Neuronal stem cell (in vitro differentiated cells): ENCODE measurements around the gene KTN1.
A peak's percentile ranks its signal among the peaks of the same experiment; 100 is the strongest.

ENCODE experiments used
- DNase-seq: peaks from one replicate; pipeline ENCODE4 v3.0.0-alpha.2; 2013; ENCODE audit warnings: low spot score
- H2AFZ ChIP-seq: one replicate; pipeline ENCODE4 v1.6.1; 2013; ENCODE audit warnings: mild to moderate bottlenecking, low read length, inconsistent platforms
- H2AK5ac ChIP-seq: 2 replicates; pipeline ENCODE4 v1.6.1; 2013; ENCODE audit warnings: low read depth, mild to moderate bottlenecking, inconsistent platforms, low read length, moderate library complexity, mixed read lengths
- H2BK120ac ChIP-seq: 2 replicates; pipeline ENCODE4 v1.6.1; 2013; ENCODE audit warnings: low read depth, mild to moderate bottlenecking, inconsistent platforms, low read length, moderate library complexity, mixed read lengths
- H2BK12ac ChIP-seq: one replicate; pipeline ENCODE4 v1.6.1; 2013; ENCODE audit warnings: low read length, inconsistent platforms
- H2BK15ac ChIP-seq: 2 replicates; pipeline ENCODE4 v1.6.1; 2013; ENCODE audit warnings: mild to moderate bottlenecking, low read length, inconsistent platforms, mixed read lengths
- H2BK5ac ChIP-seq: one replicate; pipeline ENCODE4 v1.6.1; 2013; ENCODE audit warnings: inconsistent platforms, mild to moderate bottlenecking, low read length, moderate library complexity
- H3K14ac ChIP-seq: one replicate; pipeline ENCODE4 v1.6.1; 2013; ENCODE audit warnings: low read length, inconsistent platforms
- H3K18ac ChIP-seq: 2 replicates; pipeline ENCODE4 v1.6.1; 2013; ENCODE audit warnings: low read length, inconsistent platforms
- H3K23ac ChIP-seq: 2 replicates; pipeline ENCODE4 v1.6.1; 2013; ENCODE audit warnings: low read depth, mild to moderate bottlenecking, mixed read lengths, low read length, inconsistent platforms; ENCODE audit not compliant: poor library complexity
- H3K27ac ChIP-seq: replicated peaks from 3 replicates; pipeline ENCODE4 v1.5.1; 2013; ENCODE audit warnings: low read length, inconsistent platforms
- H3K27me3 ChIP-seq, 3 experiments: 2 replicates each; pipeline ENCODE4 v1.6.1; 2013; ENCODE audit warnings: low read length in 3 of 3, mild to moderate bottlenecking in 2 of 3, inconsistent platforms in 1 of 3, low read depth in 1 of 3, mixed read lengths in 1 of 3, moderate library complexity in 1 of 3; ENCODE audit not compliant: control insufficient read depth in 3 of 3, insufficient read depth in 3 of 3
- H3K36me3 ChIP-seq, 2 donors: replicated peaks in 1 of 2; 2 replicates each; pipeline ENCODE4 v1.6.1; 2013; ENCODE audit warnings: low read length in 2 of 2; ENCODE audit not compliant: control insufficient read depth in 2 of 2, insufficient read depth in 2 of 2
- H3K4ac ChIP-seq: 2 replicates; pipeline ENCODE4 v1.6.1; 2013; ENCODE audit warnings: inconsistent platforms, mild to moderate bottlenecking, low read length, moderate library complexity
- H3K4me1 ChIP-seq, 2 donors: 1 replicate in 1 of 2; 2 replicates in 1 of 2; pipeline ENCODE4 v1.6.1; 2013; ENCODE audit warnings: low read length in 2 of 2, low read depth in 1 of 2; ENCODE audit not compliant: control insufficient read depth in 2 of 2, insufficient read depth in 1 of 2
- H3K4me2 ChIP-seq: one replicate; pipeline ENCODE4 v1.6.1; 2013; ENCODE audit warnings: mild to moderate bottlenecking, low read length, inconsistent platforms; ENCODE audit not compliant: insufficient read depth, poor library complexity, severe bottlenecking
- H3K4me3 ChIP-seq, 2 donors: 2 replicates each; pipeline ENCODE4 v1.5.1; 2013; ENCODE audit warnings: low read length in 2 of 2, mild to moderate bottlenecking in 2 of 2, inconsistent platforms in 1 of 2, moderate library complexity in 1 of 2
- H3K79me1 ChIP-seq: one replicate; pipeline ENCODE4 v1.6.1; 2013; ENCODE audit warnings: low read depth, mild to moderate bottlenecking, inconsistent platforms, low read length, moderate library complexity
- H3K9ac ChIP-seq: one replicate; pipeline ENCODE4 v1.6.1; 2013; ENCODE audit warnings: mild to moderate bottlenecking, low read depth, low read length, inconsistent platforms; ENCODE audit not compliant: poor library complexity
- H3K9me3 ChIP-seq, 2 donors: replicated peaks in 1 of 2; 2 replicates each; pipeline versions ENCODE3 to v1.6.1; 2013; ENCODE audit warnings: low read length in 2 of 2, mild to moderate bottlenecking in 2 of 2, inconsistent platforms in 1 of 2, low read depth in 1 of 2, mixed read lengths in 1 of 2, moderate library complexity in 1 of 2; ENCODE audit not compliant: control insufficient read depth in 2 of 2, insufficient read depth in 1 of 2
- H4K8ac ChIP-seq: one replicate; pipeline ENCODE4 v1.6.1; 2013; ENCODE audit warnings: low read depth, mild to moderate bottlenecking, inconsistent platforms, low read length, moderate library complexity
- H4K91ac ChIP-seq: one replicate; pipeline ENCODE4 v1.6.1; 2013; ENCODE audit warnings: low read length, low read depth, mild to moderate bottlenecking, inconsistent platforms; ENCODE audit not compliant: poor library complexity
- WGBS, 2 donors: extraction: QIAGEN DNeasy Blood & Tissue Kit; methylation state at CpG; one replicate each; pipeline ENCODE4 v1.1.7; 2013; ENCODE audit warnings: missing lambda C conversion rate in 2 of 2, mixed read lengths in 1 of 2; ENCODE audit not compliant: insufficient read length in 2 of 2, insufficient replicate concordance in 1 of 2; ENCODE audit errors: extremely low coverage in 2 of 2; 5-methylcytosine and 5-hydroxymethylcytosine counted together

KTN1 gene

DNA sequence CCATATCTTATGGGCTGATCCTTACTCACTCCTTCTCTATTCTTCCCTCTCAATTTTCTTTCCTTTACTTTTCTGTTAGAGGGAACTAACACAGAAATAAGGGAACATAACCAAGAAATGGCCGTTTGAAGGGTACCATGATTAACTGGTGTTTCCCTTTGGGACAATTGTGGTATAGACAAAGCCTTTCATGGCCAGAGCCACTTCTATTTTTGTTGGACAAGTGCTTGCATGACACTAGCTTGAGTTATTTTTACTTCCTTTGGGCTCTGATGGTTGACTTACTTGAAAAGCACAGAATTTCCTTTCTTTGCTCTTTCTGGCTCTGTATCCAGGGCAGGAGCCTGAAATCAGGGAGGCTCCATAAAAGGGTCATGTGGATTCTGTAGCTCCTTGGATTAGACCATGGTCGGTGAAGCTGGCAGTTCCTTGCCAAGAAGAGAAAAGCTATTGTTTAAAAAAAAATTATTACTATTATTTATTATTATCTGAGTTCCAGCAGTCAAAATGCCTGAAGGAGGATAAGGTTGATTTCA lies 130.6 kb downstream of the KTN1 start:
- Histone ChIP-seq H3K9ac (no peak overlapping the region), H4K8ac (no peak overlapping the region), H2AK5ac (no peak overlapping the region), H3K4me2 (no peak overlapping the region), H4K91ac (no peak overlapping the region), H2AFZ (no peak overlapping the region), H3K4me1 (peaks cover 2 to 3% of the 10 kb centered on the region in 2 donors), H3K4me3 (no peak overlapping the region), H3K4ac (no peak overlapping the region), H2BK12ac (no peak overlapping the region), H3K27me3 (no peaks in the 10 kb centered on the region), H2BK120ac (no peak overlapping the region), H2BK5ac (no peak overlapping the region), H3K14ac (no peak overlapping the region), H3K27ac (no peak overlapping the region), H3K18ac (no peak overlapping the region), H3K23ac (no peak overlapping the region), H3K79me1 (no peaks in the 10 kb centered on the region), H3K9me3 (peaks cover 2 to 7% of the 10 kb centered on the region in 2 donors), H3K36me3 (no peaks in the 10 kb centered on the region), H2BK15ac (no peak overlapping the region)
- no peak for DNase-seq
- no CpG with 5 or more reads among the region's 2 CpGs for WGBS, 2 donors

DNA sequence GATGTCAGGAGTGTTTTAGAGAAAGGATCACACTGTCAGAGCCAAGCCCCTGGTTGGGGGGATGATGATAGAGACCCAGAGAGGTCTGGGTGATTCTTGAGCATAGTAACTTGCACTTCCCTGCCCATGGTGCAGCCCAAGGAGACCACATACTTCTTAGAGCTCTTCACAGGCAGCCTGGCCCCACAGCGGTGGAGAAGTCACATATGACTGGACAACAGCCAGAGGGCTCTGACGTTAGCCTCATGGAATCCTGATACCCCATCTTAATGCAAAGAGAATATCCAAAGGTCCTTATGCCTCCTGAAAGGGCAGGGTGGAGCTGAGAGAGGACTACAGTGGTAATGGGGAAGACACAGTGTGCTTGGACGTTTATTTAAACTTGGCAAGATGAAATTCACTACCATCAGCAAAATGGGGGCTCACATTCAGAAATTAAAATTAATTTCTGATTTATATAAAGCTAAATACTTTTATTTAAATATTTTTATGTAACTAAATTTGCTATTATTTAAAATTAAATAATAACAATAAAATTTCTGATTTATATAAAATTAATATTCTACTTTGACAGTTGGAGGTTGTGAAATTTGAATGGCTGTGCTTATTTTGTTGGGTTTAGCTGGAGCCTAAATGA lies 131.3 kb downstream of the KTN1 start:
- Histone ChIP-seq H3K9me3 (peaks cover 2 to 7% of the 10 kb centered on the region in 2 donors), H3K4me2 (no peak overlapping the region), H3K27me3 (no peaks in the 10 kb centered on the region), H4K91ac (no peak overlapping the region), H3K14ac (no peak overlapping the region), H2BK120ac (no peak overlapping the region), H2BK15ac (no peak overlapping the region), H2BK12ac (no peak overlapping the region), H3K4me1 (peaks cover 2 to 3% of the 10 kb centered on the region in 2 donors), H3K23ac (no peak overlapping the region), H3K79me1 (no peaks in the 10 kb centered on the region), H4K8ac (no peak overlapping the region), H3K18ac (no peak overlapping the region), H2AFZ (no peak overlapping the region), H3K36me3 (no peaks in the 10 kb centered on the region), H2BK5ac (no peak overlapping the region), H2AK5ac (no peak overlapping the region), H3K4ac (no peak overlapping the region), H3K4me3 (no peak overlapping the region), H3K9ac (no peak overlapping the region), H3K27ac (no peak overlapping the region)
- no peak for DNase-seq
- no CpG with 5 or more reads among the region's 3 CpGs for WGBS, 2 donors

DNA sequence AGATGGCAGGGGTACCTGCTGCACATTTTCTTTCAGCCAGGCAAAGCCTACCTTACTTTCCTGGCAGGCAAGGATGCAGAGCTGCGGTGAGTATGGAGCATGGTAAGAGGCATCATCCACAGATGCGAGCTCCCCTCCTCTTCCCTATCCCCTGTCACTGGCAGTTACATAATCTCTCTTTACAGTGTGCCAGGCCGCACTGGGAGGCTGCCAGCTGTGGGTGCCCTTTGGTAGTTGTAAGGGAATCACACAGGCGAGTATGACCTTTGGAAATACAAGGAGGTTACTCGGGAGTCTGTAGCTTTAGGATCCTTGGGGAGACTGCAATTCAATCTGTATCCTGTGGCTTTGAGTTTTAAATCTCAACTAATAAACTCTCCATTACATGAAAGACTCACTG lies 132.5 kb downstream of the KTN1 start:
- H3K27ac ChIP-seq, result peak overlapping the region; percentile 4
- WGBS, 2 donors, result no CpG with 5 or more reads among the region's 5 CpGs
- H2AK5ac ChIP-seq, result no peak overlapping the region
- H3K14ac ChIP-seq, result no peak overlapping the region
- H2BK12ac ChIP-seq, result no peak overlapping the region
- H2BK15ac ChIP-seq, result no peak overlapping the region
- no peak overlapping the region for H3K4me2 ChIP-seq
- H3K23ac ChIP-seq, result no peak overlapping the region
- no peaks in the 10 kb centered on the region for H3K79me1 ChIP-seq
- H3K9me3 ChIP-seq, result peaks cover 2 to 7% of the 10 kb centered on the region in 2 donors
- H3K4me1 ChIP-seq, result peaks cover 2 to 3% of the 10 kb centered on the region in 2 donors
- H2AFZ ChIP-seq, result peak overlapping the region; percentile 53
- no peak overlapping the region for H4K91ac ChIP-seq
- no peak overlapping the region for H3K9ac ChIP-seq
- H4K8ac ChIP-seq, result no peak overlapping the region
- no peak overlapping the region for H3K4me3 ChIP-seq
- H3K27me3 ChIP-seq, result no peaks in the 10 kb centered on the region
- H3K4ac ChIP-seq, result peak overlapping the region; percentile 41
- no peak overlapping the region for H2BK120ac ChIP-seq
- H3K36me3 ChIP-seq, result no peaks in the 10 kb centered on the region
- no peak overlapping the region for H2BK5ac ChIP-seq
- H3K18ac ChIP-seq, result no peak overlapping the region
- DNase-seq, result no peak

DNA sequence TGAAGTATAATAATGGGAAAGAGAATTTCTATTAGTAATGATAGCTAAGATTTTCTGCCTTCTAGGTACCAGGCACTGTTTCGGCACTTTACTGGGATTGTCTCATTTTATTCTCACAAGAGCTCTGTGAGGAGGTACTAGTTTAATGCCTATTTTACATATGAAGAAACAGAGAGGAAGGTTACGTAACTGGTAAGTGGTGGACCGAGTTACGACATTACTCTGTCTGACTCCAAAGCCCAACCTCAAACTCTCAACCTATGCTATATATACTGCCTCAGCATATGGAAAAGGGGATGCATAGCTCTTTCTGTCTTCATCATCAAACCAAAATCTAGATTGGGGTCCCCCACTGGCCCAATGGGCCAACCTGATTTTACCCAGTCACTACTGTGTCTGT lies 133.5 kb downstream of the KTN1 start:
- Histone ChIP-seq H2AFZ (no peak overlapping the region), H3K79me1 (no peaks in the 10 kb centered on the region), H3K18ac (no peak overlapping the region), H3K36me3 (no peaks in the 10 kb centered on the region), H2BK15ac (no peak overlapping the region), H2BK120ac (no peak overlapping the region), H4K8ac (no peak overlapping the region), H3K4me2 (no peak overlapping the region), H3K27ac (no peak overlapping the region), H3K23ac (no peak overlapping the region), H3K9me3 (peaks cover 2 to 7% of the 10 kb centered on the region in 2 donors), H2BK12ac (no peak overlapping the region), H3K4me1 (peaks cover 2 to 3% of the 10 kb centered on the region in 2 donors), H3K14ac (no peak overlapping the region), H3K4me3 (no peak overlapping the region), H4K91ac (no peak overlapping the region), H2AK5ac (no peak overlapping the region), H2BK5ac (no peak overlapping the region), H3K27me3 (no peaks in the 10 kb centered on the region), H3K9ac (no peak overlapping the region), H3K4ac (no peak overlapping the region)
- no peak for DNase-seq
- no CpG with 5 or more reads among the region's 4 CpGs for WGBS, 2 donors
